CD4-positive, alpha-beta T cell (primary cell): Measurements from ENCODE around the gene DNER. TPM values are rescaled to one million over a fixed set of nuclear protein-coding genes. Genes with fewer than 3 reads are reported as not detected.

Source experiments
- ATAC-seq: fragments of 200-7000 bp; cut with Tn5 transposase; one replicate; pipeline ENCODE4 v1.10.0; 2022; ENCODE audit warnings: mild to moderate bottlenecking; ENCODE audit not compliant: poor library complexity
- CTCF ChIA-PET: fragments of 350-600 bp; sonication (Branson Sonifier 250); formaldehyde crosslinking; loops from one replicate; lab custom pipeline; 2021; ENCODE audit warnings: antibody characterized with exemption, inconsistent platforms; lab: Charles Lee
- POLR2A ChIA-PET: fragments of 350-600 bp; sonication (Branson Sonifier 250); formaldehyde crosslinking; loops from one replicate; lab custom pipeline; 2021; ENCODE audit warnings: antibody characterized with exemption, inconsistent platforms; lab: Charles Lee
- DNase-seq, 14 experiments: peaks; one replicate each; pipeline ENCODE4 v3.0.0-alpha.2; 2013 to 2020; ENCODE audit warnings: mixed read lengths in 2 of 14
- H3K27ac ChIP-seq, 2 donors: one replicate each; pipeline versions ENCODE4 v1.5.1 to v1.7.0; 2013; ENCODE audit warnings: low read length in 2 of 2, low read depth in 1 of 2, mild to moderate bottlenecking in 1 of 2
- H3K27me3 ChIP-seq, 2 experiments: 1 replicate in 1 of 2; 2 replicates in 1 of 2; pipeline versions ENCODE4 v1.6.1 to v1.7.0; 2013; ENCODE audit warnings: low read length in 2 of 2, control low read depth in 1 of 2, mild to moderate bottlenecking in 1 of 2, moderate library complexity in 1 of 2; ENCODE audit not compliant: insufficient read depth in 2 of 2, control insufficient read depth in 1 of 2
- H3K36me3 ChIP-seq: one replicate; pipeline ENCODE4 v1.6.1; 2013; ENCODE audit warnings: low read length, control low read depth; ENCODE audit not compliant: insufficient read depth
- H3K4me1 ChIP-seq: one replicate; pipeline ENCODE4 v1.6.1; 2013; ENCODE audit warnings: low read length, control low read depth; ENCODE audit not compliant: insufficient read depth
- H3K4me3 ChIP-seq: one replicate; pipeline ENCODE4 v1.5.1; 2013; ENCODE audit warnings: mild to moderate bottlenecking, low read length, moderate library complexity
- H3K9me3 ChIP-seq, 2 experiments: 1 replicate in 1 of 2; 2 replicates in 1 of 2; pipeline versions ENCODE4 v1.6.1 to v1.7.0; 2013; ENCODE audit warnings: low read length in 2 of 2, mild to moderate bottlenecking in 2 of 2, control low read depth in 1 of 2, moderate library complexity in 1 of 2; ENCODE audit not compliant: control insufficient read depth in 1 of 2, insufficient read depth in 1 of 2
- H3K27ac Mint-ChIP-seq: one replicate; pipeline ENCODE4 v1.8.0; 2020; ENCODE audit warnings: mixed read lengths
- H3K27me3 Mint-ChIP-seq: one replicate; pipeline ENCODE4 v1.8.0; 2021; ENCODE audit warnings: mixed read lengths
- H3K36me3 Mint-ChIP-seq: one replicate; pipeline ENCODE4 v1.8.0; 2021; ENCODE audit warnings: low read depth, mixed read lengths
- H3K4me1 Mint-ChIP-seq: one replicate; pipeline ENCODE4 v1.8.0; 2021; ENCODE audit warnings: low read depth, mixed read lengths
- H3K4me3 Mint-ChIP-seq: one replicate; pipeline ENCODE4 v1.8.0; 2020; ENCODE audit warnings: mild to moderate bottlenecking, mixed read lengths
- H3K9me3 Mint-ChIP-seq: one replicate; pipeline ENCODE4 v1.8.0; 2020; ENCODE audit warnings: mixed read lengths
- CTCF ChIP-seq: fragments of 200-600 bp; IDR thresholded peaks from one replicate; pipeline ENCODE4 v1.8.0; 2022; ENCODE audit warnings: antibody characterized with exemption, mild to moderate bottlenecking
- intact Hi-C, 2 experiments: fragments of 100-400 bp; cut with DNase I in 1 of 2; cut with micrococcal nuclease in 1 of 2; formaldehyde crosslinking; loops; one replicate each; pipeline versions ENCODE4 v1.15.1 to v1.9.0; 2023 to 2025; cut with DNase I, micrococcal nuclease
- total RNA-seq, 174 experiments: library from RNA in 2 of 174; stranded (reverse) in 2 of 174; gene quantifications; one replicate each; pipeline ENCODE4 v1.2.3 and lab custom pipeline; 2021 to 2026

The DNER gene
- total RNA-seq, 2 experiments from 2014 or later = not detected

GRCh38 chr2:229451852-229452251 is 262.5 kb downstream of the DNER start:
- no peak for DNase-seq
- Histone ChIP-seq H3K4me3 (no peak overlapping the region), H3K9me3 (no peaks in the 10 kb centered on the region), H3K4me1 (no peaks in the 10 kb centered on the region), H3K27me3 (peaks cover 0 to 3% of the 10 kb centered on the region in 2 experiments), H3K36me3 (no peaks in the 10 kb centered on the region), H3K27ac (no peak overlapping the region)
- no peak for ATAC-seq
- intact Hi-C loops = no loop called here
- H3K4me3 Mint-ChIP-seq = no peak overlapping the region
- no peaks in the 10 kb centered on the region for H3K4me1 Mint-ChIP-seq
- no peaks in the 10 kb centered on the region for H3K36me3 Mint-ChIP-seq
- peaks cover 3% of the 10 kb centered on the region for H3K9me3 Mint-ChIP-seq
- H3K27me3 Mint-ChIP-seq = peaks cover 23% of the 10 kb centered on the region
- no peak overlapping the region for H3K27ac Mint-ChIP-seq
- CTCF ChIA-PET = no interaction called here
- TF ChIP-seq CTCF = no peak
- POLR2A ChIA-PET = no interaction called here

DNA sequence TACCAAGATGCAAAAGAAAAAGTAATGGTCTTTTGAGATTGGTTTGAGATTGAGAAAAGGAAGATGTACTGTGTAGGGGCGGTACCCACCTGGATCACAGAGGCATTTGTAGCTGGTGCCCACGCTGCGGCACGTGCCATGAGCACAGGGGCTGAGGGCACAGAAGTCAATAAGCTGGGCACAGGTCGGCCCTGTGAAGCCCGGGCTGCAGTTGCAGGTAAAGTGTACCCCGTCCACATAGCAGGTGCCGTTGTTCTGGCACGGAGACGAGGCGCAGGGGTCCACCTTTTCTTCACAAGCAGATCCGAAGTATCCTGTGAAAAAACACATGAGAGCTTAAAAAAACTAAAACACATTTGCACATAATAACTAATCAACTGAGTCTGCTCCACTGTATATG is 267.1 kb downstream of the DNER start:
- H3K27me3 ChIP-seq = no peaks in the 10 kb centered on the region
- no peaks in the 10 kb centered on the region for H3K36me3 ChIP-seq
- no peak for TF ChIP-seq CTCF
- DNase-seq (no peak), ATAC-seq (no peak)
- H3K27ac ChIP-seq = no peak overlapping the region
- H3K4me1 ChIP-seq = no peaks in the 10 kb centered on the region
- ChIA-PET CTCF (no interaction called here), POLR2A (no interaction called here)
- Mint-ChIP-seq H3K36me3 (no peaks in the 10 kb centered on the region), H3K4me1 (no peaks in the 10 kb centered on the region), H3K9me3 (peaks cover 3% of the 10 kb centered on the region), H3K4me3 (no peak overlapping the region), H3K27me3 (peaks cover 9% of the 10 kb centered on the region), H3K27ac (no peak overlapping the region)
- intact Hi-C loops = no loop called here
- no peak overlapping the region for H3K4me3 ChIP-seq
- no peaks in the 10 kb centered on the region for H3K9me3 ChIP-seq

DNA sequence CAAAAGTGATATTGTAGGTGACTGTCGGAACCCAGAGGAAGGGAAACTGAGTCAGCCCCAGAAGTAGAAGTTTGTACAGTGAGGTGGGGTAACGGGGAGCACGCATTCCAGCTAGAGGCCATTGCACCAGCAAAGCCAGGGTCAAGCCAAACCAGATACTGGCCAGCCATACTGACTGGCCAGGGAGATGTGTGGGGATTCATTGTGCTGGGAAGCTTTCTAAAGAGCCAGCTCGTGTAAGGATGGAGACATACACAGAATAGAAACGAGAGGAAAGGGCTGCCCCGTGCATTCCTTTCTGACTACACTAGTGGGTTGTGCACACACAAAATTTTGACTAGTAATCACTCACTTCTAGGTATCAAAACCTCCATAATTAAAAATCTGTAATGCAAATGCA is 268.0 kb downstream of the DNER start:
- Mint-ChIP-seq H3K27me3 (no peaks in the 10 kb centered on the region), H3K36me3 (no peaks in the 10 kb centered on the region), H3K9me3 (no peaks in the 10 kb centered on the region), H3K27ac (no peak overlapping the region), H3K4me3 (no peak overlapping the region), H3K4me1 (no peaks in the 10 kb centered on the region)
- Histone ChIP-seq H3K36me3 (no peaks in the 10 kb centered on the region), H3K27me3 (no peaks in the 10 kb centered on the region), H3K4me1 (no peaks in the 10 kb centered on the region), H3K27ac (no peak overlapping the region), H3K4me3 (no peak overlapping the region), H3K9me3 (no peaks in the 10 kb centered on the region)
- ATAC-seq (no peak), DNase-seq (no peak)
- ChIA-PET POLR2A (no interaction called here), CTCF (no interaction called here)
- intact Hi-C loops = no loop called here
- no peak for TF ChIP-seq CTCF
